ENCODE measurements around the gene FAM83G. TPM values are rescaled to one million over a fixed set of nuclear protein-coding genes. Genes with fewer than 3 reads are reported as not detected.

The FAM83G gene
- total and polyA plus RNA-seq, 2 donors (not counting 1 experiment from before 2014, with no cell fraction given), result 2.4 to 6.3 TPM

DNA sequence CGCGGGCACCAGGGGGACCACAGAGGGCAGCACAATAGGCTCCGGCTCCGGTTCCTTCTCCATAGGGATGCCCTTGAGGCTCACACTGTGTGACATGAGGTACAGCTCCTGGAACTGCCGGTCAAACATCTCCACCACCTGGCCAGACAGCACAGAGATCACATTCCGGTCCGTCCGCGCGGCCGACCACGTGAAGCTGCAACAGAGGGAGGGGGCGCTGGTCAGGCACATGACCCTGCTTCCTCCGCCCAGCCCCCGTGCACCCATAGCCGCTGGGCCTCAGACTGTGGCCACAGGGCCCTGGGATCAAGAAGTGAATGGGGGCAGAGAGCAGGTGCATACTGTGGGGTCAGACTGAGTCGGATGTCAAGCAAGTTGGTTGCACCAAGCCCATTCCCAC is 25.9 kb downstream of the FAM83G start:
- TF ChIP-seq EZH2 (IDR thresholded peaks at IDR 0.05; ENCODE audit: low read length, missing control alignments) (no peak), CTCF (conservative IDR thresholded peaks at IDR 0.05 in 1 of 2, IDR thresholded peaks at IDR 0.05 in 1 of 2; ENCODE audit: low read depth in 1 of 2, low read length in 2 of 2) (no peak)
- Histone ChIP-seq H3K9me3 (ENCODE audit: control insufficient read depth, insufficient read depth, low read depth, low read length) (no peaks in the 10 kb centered on the region), H3K9ac (ENCODE audit: insufficient read depth, low read length) (no peak overlapping the region), H4K20me1 (ENCODE audit: control insufficient read depth, extremely low read depth, insufficient read depth, low read length) (no peaks in the 10 kb centered on the region), H3K4me2 (ENCODE audit: extremely low read depth, insufficient read depth, low read length) (no peak overlapping the region), H3K36me3 (ENCODE audit: control insufficient read depth, insufficient read depth, low read length) (peaks cover 8% of the 10 kb centered on the region), H3K27ac (ENCODE audit: insufficient read depth, low read length) (no peak overlapping the region), H2AFZ (ENCODE audit: low read length) (no peak overlapping the region), H3K27me3 (ENCODE audit: control insufficient read depth, insufficient read depth, low read length) (no peaks in the 10 kb centered on the region), H3K4me3 (replicated peaks in 1 of 4; ENCODE audit: control extremely low read depth in 1 of 4, insufficient read depth in 1 of 4, low read depth in 3 of 4, low read length in 4 of 4) (no peak overlapping the region), H3K4me1 (ENCODE audit: control insufficient read depth, extremely low read depth, insufficient read depth, low read length) (peaks cover 16% of the 10 kb centered on the region), H3K79me2 (ENCODE audit: control insufficient read depth, insufficient read depth, low read length) (no peaks in the 10 kb centered on the region)
- DNase-seq (ENCODE audit: low read depth in 2 of 2), result no peak

- Histone ChIP-seq H3K4me3 (replicated peaks in 1 of 4; ENCODE audit: control extremely low read depth in 1 of 4, insufficient read depth in 1 of 4, low read depth in 3 of 4, low read length in 4 of 4) (no peak overlapping the region), H2AFZ (ENCODE audit: low read length) (no peak overlapping the region), H3K36me3 (ENCODE audit: control insufficient read depth, insufficient read depth, low read length) (peaks cover 8% of the 10 kb centered on the region), H3K4me2 (ENCODE audit: extremely low read depth, insufficient read depth, low read length) (no peak overlapping the region), H3K79me2 (ENCODE audit: control insufficient read depth, insufficient read depth, low read length) (no peaks in the 10 kb centered on the region), H4K20me1 (ENCODE audit: control insufficient read depth, extremely low read depth, insufficient read depth, low read length) (no peaks in the 10 kb centered on the region), H3K9me3 (ENCODE audit: control insufficient read depth, insufficient read depth, low read depth, low read length) (no peaks in the 10 kb centered on the region), H3K27ac (ENCODE audit: insufficient read depth, low read length) (no peak overlapping the region), H3K9ac (ENCODE audit: insufficient read depth, low read length) (no peak overlapping the region), H3K27me3 (ENCODE audit: control insufficient read depth, insufficient read depth, low read length) (no peaks in the 10 kb centered on the region), H3K4me1 (ENCODE audit: control insufficient read depth, extremely low read depth, insufficient read depth, low read length) (peaks cover 16% of the 10 kb centered on the region)
- no peak for TF ChIP-seq CTCF (conservative IDR thresholded peaks at IDR 0.05 in 1 of 2, IDR thresholded peaks at IDR 0.05 in 1 of 2; ENCODE audit: low read depth in 1 of 2, low read length in 2 of 2)
- no peak for TF ChIP-seq EZH2 (IDR thresholded peaks at IDR 0.05; ENCODE audit: low read length, missing control alignments)
- no peak for DNase-seq (ENCODE audit: low read depth in 2 of 2)
These were observed 26.5 kb downstream of the FAM83G start for GRCh38 chr17:18978050-18978449.

GRCh38 chr17:18977646-18978045 is 26.9 kb downstream of the FAM83G start:
- Histone ChIP-seq H3K9ac (ENCODE audit: insufficient read depth, low read length) (no peak overlapping the region), H3K79me2 (ENCODE audit: control insufficient read depth, insufficient read depth, low read length) (no peaks in the 10 kb centered on the region), H3K4me1 (ENCODE audit: control insufficient read depth, extremely low read depth, insufficient read depth, low read length) (peaks cover 16% of the 10 kb centered on the region), H3K36me3 (ENCODE audit: control insufficient read depth, insufficient read depth, low read length) (peaks cover 8% of the 10 kb centered on the region), H3K4me2 (ENCODE audit: extremely low read depth, insufficient read depth, low read length) (no peak overlapping the region), H3K4me3 (replicated peaks in 1 of 4; ENCODE audit: control extremely low read depth in 1 of 4, insufficient read depth in 1 of 4, low read depth in 3 of 4, low read length in 4 of 4) (no peak overlapping the region), H3K9me3 (ENCODE audit: control insufficient read depth, insufficient read depth, low read depth, low read length) (no peaks in the 10 kb centered on the region), H3K27ac (ENCODE audit: insufficient read depth, low read length) (no peak overlapping the region), H3K27me3 (ENCODE audit: control insufficient read depth, insufficient read depth, low read length) (no peaks in the 10 kb centered on the region), H4K20me1 (ENCODE audit: control insufficient read depth, extremely low read depth, insufficient read depth, low read length) (no peaks in the 10 kb centered on the region), H2AFZ (ENCODE audit: low read length) (no peak overlapping the region)
- no peak for DNase-seq (ENCODE audit: low read depth in 2 of 2)
- TF ChIP-seq EZH2 (IDR thresholded peaks at IDR 0.05; ENCODE audit: low read length, missing control alignments), result no peak
- no peak for TF ChIP-seq CTCF (conservative IDR thresholded peaks at IDR 0.05 in 1 of 2, IDR thresholded peaks at IDR 0.05 in 1 of 2; ENCODE audit: low read depth in 1 of 2, low read length in 2 of 2)

All from fibroblast of lung (primary cell).